H1 (cell line): ENCODE data around the gene PLCH2. TPM values are rescaled to one million over a fixed set of nuclear protein-coding genes. Genes with fewer than 3 reads are reported as not detected.

Experiments used
- E2F6 ChIP-seq: IDR thresholded peaks from 2 replicates; pipeline ENCODE4 v1.6.1; 2012; ENCODE audit warnings: inconsistent platforms
- SP1 ChIP-seq: IDR thresholded peaks from 2 replicates; pipeline ENCODE4 v1.6.1; 2011; ENCODE audit warnings: low read depth, low read length
- polyA plus RNA-seq, 7 experiments: library from polyadenylated mRNA; depleted of rRNA in 3 of 7; stranded (reverse) in 5 of 7; unstranded in 2 of 7; fragments of >200 nt in 5 of 7; fragments of 200-250 nt in 2 of 7; gene quantifications; 1 replicate in 5 of 7; 2 replicates in 1 of 7; 4 replicates in 1 of 7; pipeline versions ENCODE4 v1.2.1 to v1.2.3, GENCODE V29; 2011 to 2013; ENCODE audit warnings: missing spikeins in 2 of 7, mixed read lengths in 2 of 7
- total RNA-seq: library from RNA; stranded (reverse); fragmentation: NEBNext Ultra II Directional; extraction: Animal tissue kit (Norgen Biotek cat#: 25700); gene quantifications from 2 replicates; pipeline ENCODE4 v1.2.1, GENCODE V29; 2021

Gene PLCH2
- total and polyA plus RNA-seq, 2 of the 8 experiments (the other 6 are each of a cell fraction or from before 2014, with no cell fraction given) = 0.14 to 0.19 TPM

GRCh38 chr1:2486558-2486957, 10.5 kb downstream of the PLCH2 start (continued):
- TF ChIP-seq E2F6 (no peak), SP1 (no peak)
